Pulmonary artery endothelial cell (primary cell): ENCODE measurements around the gene TEX35. TPM values are rescaled to one million over a fixed set of nuclear protein-coding genes. Genes with fewer than 3 reads are reported as not detected.

Source experiments
- DNase-seq: peaks from one replicate; pipeline ENCODE4 v3.0.0-alpha.2; 2011; ENCODE audit warnings: low read depth, low spot score
- total RNA-seq: library from RNA; depleted of rRNA; stranded (reverse); fragments of >200 nt; gene quantifications from 2 replicates; pipeline ENCODE4 v1.2.3, GENCODE V29; 2014

Gene TEX35
- total RNA-seq, 1 donor from 2014 or later = not detected

DNA sequence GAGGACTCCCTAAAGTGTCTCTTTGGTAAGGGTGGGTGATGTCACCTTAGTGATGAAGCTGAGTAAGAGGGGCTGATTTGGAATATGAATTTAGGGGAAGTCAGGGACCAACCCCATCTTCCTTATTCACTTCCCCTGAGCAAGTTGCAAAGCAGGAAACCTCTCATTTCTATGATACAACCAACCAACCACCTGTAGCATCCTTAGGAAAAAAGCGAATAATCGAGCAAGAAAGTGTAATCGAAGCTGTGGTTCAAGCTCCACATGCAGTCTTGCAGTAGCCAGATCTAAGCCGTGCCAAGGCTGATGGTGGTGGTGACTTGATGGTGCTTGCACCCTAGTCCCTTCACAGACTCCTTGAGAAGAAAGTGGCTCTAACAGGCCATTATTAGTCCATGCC lies 3.2 kb downstream of the TEX35 start:
- no peak for DNase-seq

- no peak for DNase-seq
Observed at GRCh38 chr1:178518894-178519293, 6.0 kb downstream of the TEX35 start.

- no peak for DNase-seq
Observed at GRCh38 chr1:178520803-178521202, 7.9 kb downstream of the TEX35 start.

GRCh38 chr1:178521241-178521640 lies 8.3 kb downstream of the TEX35 start:
- no peak for DNase-seq

DNA sequence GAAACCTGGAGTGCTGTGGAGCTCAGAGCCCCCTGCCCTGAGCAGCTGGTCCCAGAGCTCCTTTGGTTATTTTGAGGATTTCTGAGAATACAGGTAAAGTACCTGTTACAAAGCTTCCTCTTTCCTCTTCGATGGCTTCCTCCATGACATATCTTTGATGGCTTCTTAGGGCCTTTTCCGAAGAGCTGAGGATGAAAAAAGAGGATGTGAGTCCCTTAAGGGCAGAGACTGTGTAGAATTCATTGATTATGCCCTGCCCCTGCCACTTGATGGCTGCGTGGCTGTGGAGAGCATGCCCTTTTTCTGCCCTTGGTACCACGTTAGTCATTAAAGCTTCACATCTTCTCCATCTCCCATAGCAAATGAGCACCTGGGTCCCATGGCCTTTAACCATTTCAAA lies 14.2 kb downstream of the TEX35 start:
- DNase-seq = no peak

GRCh38 chr1:178528228-178528952 lies 15.5 kb downstream of the TEX35 start:
- DNase-seq = no peak

DNA sequence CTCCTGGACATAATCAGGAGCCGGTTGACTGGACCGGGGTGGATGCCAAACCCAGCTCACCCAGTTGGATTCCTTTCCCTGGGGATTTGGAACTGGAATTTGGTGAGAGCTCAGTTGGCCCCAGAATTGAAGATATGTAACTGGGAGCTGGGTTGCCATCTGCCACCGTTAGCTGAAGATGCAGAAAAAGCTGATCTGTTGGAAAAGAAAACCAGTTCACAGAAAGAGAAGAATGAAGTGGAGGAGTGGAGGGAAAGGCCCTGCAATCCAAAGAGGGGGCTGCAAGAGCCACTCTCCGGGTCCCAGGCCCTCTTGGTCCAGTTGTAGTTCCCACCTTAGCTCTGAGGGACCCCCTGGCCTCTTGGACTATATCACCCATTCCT lies 16.0 kb downstream of the TEX35 start:
- DNase-seq = no peak

DNA sequence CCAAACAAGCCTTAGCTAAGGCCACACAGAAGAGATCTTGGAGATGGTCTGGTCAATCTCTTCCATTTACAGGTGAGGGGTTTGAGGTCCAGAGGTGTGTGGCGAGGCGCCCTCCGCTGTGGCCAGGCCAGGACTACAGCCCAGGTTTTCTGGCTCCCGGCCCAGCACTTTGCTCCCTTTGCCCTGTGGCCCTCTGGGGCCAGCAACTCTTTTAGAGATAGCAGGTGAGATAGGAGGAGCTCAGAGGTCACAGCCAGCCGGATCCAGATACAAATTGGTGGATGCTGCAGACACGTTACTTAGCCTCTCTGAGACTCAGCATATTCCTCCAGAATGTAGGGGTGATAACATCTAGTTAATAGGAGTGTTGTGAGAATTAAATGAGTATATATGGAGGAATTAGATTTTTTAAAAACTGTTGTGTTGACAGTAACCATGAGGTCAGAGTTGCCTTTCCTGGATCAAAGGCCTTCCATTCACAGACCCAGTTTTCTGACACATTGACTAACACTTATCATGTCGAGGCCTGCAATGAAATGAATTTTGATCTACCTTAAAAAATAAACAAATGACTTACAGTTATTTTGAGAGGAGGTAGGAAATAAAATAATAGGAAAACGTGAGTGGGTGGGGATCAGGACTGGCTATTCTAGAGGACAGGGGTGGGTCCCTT lies 16.6 kb downstream of the TEX35 start:
- DNase-seq = no peak

- no peak for DNase-seq
Observed at GRCh38 chr1:178530037-178530402, 17.1 kb downstream of the TEX35 start.

DNA sequence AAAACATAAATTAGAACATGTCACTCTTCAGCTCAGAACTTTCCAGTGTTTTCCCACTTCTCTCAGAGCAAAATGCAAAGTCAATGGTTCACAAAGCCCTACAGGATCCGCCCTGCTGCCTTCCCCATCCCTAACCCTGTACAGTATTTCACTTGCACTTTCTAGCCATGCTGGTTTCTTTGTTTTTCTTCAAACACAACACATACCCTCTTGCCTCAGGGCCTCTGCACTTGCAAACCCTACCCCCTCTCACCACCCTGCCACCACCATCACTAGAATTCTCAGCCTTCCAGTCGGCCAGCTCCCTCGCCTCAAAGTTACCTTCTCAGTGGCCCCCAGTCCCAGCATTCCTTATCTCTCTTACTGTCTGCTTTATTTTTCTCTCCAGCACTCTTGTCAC lies 17.6 kb downstream of the TEX35 start:
- DNase-seq = no peak

DNA sequence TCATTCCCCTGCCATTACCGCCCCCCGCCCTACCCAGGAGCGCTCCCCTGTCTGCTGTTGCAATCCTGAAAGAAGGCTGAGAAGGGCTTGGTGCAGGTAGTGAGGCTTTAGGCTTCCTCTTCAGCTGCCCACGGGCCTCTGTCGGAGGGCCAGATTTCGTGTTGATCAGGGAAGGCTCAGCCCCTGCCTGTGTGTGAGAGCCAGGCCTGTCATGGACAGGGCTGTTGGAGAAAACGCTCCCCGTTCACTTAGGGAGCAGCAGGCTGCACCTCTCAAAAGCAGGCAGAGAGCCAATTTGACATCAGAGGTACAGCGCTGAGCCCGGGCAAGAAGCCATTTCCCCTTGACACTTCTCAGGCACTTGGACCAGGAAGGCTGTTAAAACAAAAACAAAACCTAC lies 19.0 kb downstream of the TEX35 start:
- DNase-seq = no peak

DNA sequence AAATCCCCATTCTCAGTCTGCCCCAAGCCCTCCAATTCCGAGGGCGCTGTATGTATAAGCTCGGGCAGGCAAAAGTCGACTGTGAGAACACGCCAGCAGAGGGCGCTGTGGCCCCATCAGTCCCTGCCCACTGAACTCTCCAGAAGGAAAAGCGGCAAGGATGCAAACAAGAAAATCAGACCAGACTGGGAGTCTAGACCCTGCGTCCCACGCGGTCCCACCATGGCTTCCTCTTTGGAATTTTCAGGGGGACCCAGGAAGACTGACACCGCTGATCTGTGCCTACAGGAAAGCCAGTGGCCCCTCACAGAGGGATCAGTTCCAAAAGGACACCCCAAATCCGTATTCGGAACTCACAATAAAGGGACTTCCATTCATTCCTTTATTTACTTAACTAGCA lies 19.5 kb downstream of the TEX35 start:
- DNase-seq = peak; percentile 53

DNA sequence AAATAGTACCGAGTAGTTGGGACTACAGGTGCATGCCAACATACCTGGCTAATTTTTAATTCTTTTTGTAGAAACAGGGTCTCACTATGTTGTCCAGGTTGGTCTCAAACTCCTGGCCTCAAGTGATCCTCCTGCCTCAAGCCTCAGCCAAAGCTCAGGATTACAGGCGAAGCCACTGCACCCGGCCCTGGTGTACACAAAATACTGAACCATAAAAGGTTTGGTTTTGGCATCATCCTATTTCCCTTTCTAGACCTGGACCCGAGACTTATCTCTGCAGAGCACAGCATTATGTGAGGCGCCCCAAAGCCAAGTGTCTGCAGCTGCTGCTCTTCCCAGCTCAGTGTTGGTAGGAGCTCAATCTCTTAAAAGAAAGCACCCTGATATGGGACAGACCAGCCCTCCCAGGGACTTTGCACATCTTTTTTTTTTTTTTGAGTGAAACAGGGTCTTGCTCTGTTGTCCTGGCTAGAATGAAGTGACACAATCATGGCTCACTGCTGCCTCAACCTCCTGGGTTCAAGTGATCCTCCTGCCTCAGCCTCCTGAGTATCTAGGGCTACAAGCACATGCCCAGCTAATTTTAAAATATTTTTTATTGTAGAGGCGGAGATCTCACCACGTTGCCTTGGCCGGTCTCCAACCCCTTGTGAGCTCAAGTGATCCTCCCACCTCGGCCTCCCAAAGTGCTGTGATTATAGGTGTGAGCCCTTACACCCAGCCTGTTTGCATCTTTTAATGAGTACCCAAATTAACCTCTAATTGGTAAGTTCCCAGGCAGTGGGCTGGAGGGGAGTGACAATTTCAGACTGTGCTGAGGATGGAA lies 20.4 kb downstream of the TEX35 start:
- no peak for DNase-seq

DNA sequence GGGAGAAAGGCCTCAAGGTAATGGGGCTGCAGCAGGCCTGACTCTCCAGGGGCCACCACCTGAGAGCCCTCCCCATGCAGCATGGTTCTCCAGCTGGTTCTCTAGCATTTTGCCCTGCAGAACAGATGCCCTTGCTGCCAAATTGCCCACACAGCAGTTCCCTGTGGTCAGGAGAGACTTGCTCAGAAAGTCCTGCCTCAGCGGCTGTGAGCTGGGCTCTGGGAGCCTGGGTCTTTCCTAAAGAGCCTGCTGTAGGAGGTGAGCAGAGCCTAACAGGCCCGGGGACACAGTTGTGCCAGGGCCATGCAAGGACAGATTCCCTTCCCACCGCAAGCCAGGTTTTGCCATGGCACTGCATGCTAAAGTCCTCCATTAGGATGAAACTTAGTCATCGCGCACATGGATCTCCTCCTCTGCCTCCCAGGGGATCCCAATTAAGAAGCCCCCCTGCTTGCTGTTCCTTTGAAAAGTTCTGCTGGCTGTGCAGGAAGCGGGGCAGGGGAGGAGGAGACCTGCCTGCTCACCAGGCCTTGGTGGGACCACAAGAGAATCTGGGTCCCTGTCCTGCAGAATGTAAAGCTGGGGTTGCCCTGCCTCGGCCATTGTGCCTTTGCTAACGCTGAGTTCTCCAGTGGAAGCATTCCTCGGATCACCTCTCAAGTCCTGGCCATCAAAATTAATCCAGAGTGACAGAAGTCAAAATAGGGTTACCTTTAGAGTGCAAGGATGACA lies 21.4 kb downstream of the TEX35 start:
- no peak for DNase-seq

- no peak for DNase-seq
Observed at GRCh38 chr1:178536329-178536728, 23.4 kb downstream of the TEX35 start.

DNA sequence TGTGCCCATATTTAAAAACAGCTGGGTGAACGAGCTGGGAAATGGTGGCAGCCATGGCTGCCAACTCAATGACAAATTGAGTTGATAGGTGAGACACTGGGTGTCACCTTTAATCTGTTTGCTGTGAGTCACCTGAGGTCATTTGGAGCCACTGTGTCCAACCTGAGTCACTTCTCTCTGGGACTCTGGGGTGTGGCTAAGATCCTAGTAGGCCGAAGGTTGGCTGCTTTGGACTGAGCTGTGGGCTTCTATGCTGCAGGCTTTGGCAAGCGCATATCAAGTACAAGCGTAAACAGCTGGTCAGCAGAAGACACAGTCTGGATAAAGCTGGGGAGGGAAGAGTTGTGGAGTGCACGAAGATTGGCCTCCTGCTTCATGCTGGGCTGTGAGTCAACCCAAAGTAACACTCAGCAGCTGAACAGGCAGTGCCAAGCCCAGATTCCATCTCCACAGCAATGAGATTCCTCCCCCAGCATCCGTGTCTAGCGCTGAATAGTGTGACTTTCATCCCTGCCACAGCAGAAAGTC lies 24.0 kb downstream of the TEX35 start:
- DNase-seq = no peak

- DNase-seq = no peak
Observed at GRCh38 chr1:178537382-178538090, 24.6 kb downstream of the TEX35 start.

GRCh38 chr1:178538192-178538916 lies 25.4 kb downstream of the TEX35 start:
- no peak for DNase-seq

GRCh38 chr1:178539291-178539690 lies 26.4 kb downstream of the TEX35 start:
- DNase-seq = no peak

DNA sequence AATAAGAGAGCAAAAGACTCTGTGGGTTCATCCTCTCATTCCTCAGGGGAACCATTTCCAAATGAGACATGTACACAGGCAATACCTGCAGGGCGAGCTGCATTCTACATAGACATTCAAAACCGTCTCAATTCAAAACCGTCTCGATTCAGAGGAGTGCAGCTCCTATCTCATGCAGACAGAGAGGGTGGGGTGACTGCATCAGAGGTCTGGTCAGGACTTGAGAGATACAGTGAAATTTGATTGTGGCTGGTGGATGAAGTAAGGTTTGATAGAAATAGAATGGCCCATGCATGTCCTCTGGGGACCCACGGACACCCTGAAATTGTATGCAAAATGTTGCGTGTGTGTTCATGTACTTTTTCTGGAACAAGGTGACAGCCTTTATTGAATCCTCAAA lies 27.3 kb downstream of the TEX35 start:
- DNase-seq = no peak
